GM23248 (cell line): ENCODE measurements around the gene TENM4. TPM values are rescaled to one million over a fixed set of nuclear protein-coding genes. Genes with fewer than 3 reads are reported as not detected.

Source experiments
- DNase-seq: peaks from one replicate; pipeline ENCODE4 v3.0.0-alpha.2; 2015
- H2AFZ ChIP-seq: fragments of 200-600 bp; sonication (generic); 2 replicates; pipeline ENCODE4 v1.6.1; 2016; ENCODE audit warnings: antibody characterized with exemption
- H3F3A ChIP-seq: fragments of 200-600 bp; sonication (generic); 2 replicates; pipeline ENCODE4 v1.6.1; 2016; ENCODE audit warnings: mild to moderate bottlenecking, antibody characterized with exemption, mixed run types; ENCODE audit not compliant: insufficient read depth
- H3K27ac ChIP-seq: fragments of 200-600 bp; sonication (generic); 2 replicates; pipeline ENCODE4 v1.5.1; 2016; ENCODE audit warnings: mild to moderate bottlenecking
- H3K27me3 ChIP-seq: fragments of 200-600 bp; sonication (generic); replicated peaks from 2 replicates; pipeline ENCODE4 v1.6.1; 2016; ENCODE audit warnings: mild to moderate bottlenecking; ENCODE audit not compliant: insufficient read depth
- H3K36me3 ChIP-seq: fragments of 200-600 bp; sonication (generic); 2 replicates; pipeline ENCODE4 v1.6.1; 2016; ENCODE audit warnings: low read depth, mild to moderate bottlenecking
- H3K4me1 ChIP-seq: fragments of 200-600 bp; sonication (generic); 2 replicates; pipeline ENCODE4 v1.6.1; 2016; ENCODE audit warnings: mild to moderate bottlenecking; ENCODE audit not compliant: insufficient read depth
- H3K4me2 ChIP-seq: fragments of 200-600 bp; sonication (generic); one replicate; pipeline ENCODE4 v1.6.1; 2016; ENCODE audit warnings: mild to moderate bottlenecking; ENCODE audit not compliant: unreplicated experiment
- H3K4me3 ChIP-seq: fragments of 200-600 bp; sonication (generic); 2 replicates; pipeline ENCODE4 v1.5.1; 2016; ENCODE audit warnings: mild to moderate bottlenecking
- H3K79me2 ChIP-seq: fragments of 200-600 bp; sonication (generic); 2 replicates; pipeline ENCODE4 v1.6.1; 2016; ENCODE audit warnings: mild to moderate bottlenecking; ENCODE audit not compliant: insufficient read depth
- H3K9ac ChIP-seq: fragments of 200-600 bp; sonication (generic); 2 replicates; pipeline ENCODE4 v1.6.1; 2016; ENCODE audit warnings: mild to moderate bottlenecking
- H3K9me2 ChIP-seq: fragments of 200-600 bp; sonication (generic); 2 replicates; pipeline ENCODE4 v1.6.1; 2016; ENCODE audit warnings: mixed run types, mild to moderate bottlenecking, moderate library complexity; ENCODE audit not compliant: insufficient read depth
- H3K9me3 ChIP-seq: fragments of 200-600 bp; sonication (generic); one replicate; pipeline ENCODE4 v1.6.1; 2017; ENCODE audit warnings: low read depth
- H4K20me1 ChIP-seq: fragments of 200-600 bp; sonication (generic); 2 replicates; pipeline ENCODE4 v1.6.0; 2016; ENCODE audit not compliant: insufficient read depth
- EZH2 ChIP-seq: fragments of 200-600 bp; sonication (generic); IDR thresholded peaks from 2 replicates; pipeline ENCODE4 v1.6.1; 2018; ENCODE audit warnings: antibody characterized with exemption, mild to moderate bottlenecking; ENCODE audit not compliant: insufficient read depth, poor library complexity, severe bottlenecking
- EZH2phosphoT487 ChIP-seq: fragments of 200-600 bp; sonication (generic); IDR thresholded peaks from 2 replicates; pipeline ENCODE4 v1.6.1; 2018; ENCODE audit warnings: antibody characterized with exemption, moderate library complexity, mild to moderate bottlenecking, low read depth; ENCODE audit not compliant: insufficient read depth
- WGBS, 2 experiments: methylation state at CpG; one replicate each; pipeline ENCODE4 v1.1.6; 2015 to 2017; ENCODE audit warnings: low lambda C conversion rate in 2 of 2, low coverage in 1 of 2; ENCODE audit errors: missing lambda C conversion rate in 2 of 2; 5-methylcytosine and 5-hydroxymethylcytosine counted together
- in situ Hi-C: fragments of 300-500 bp; cut with MboI; formaldehyde crosslinking; loops from 2 replicates; pipeline ENCODE4 v1.15.0; 2020
- polyA plus RNA-seq: library from polyadenylated mRNA; unstranded; fragments of >200 nt; fragmentation: Nextera tagmentation; extraction: Ambion mirVana; gene quantifications from 2 replicates; pipeline ENCODE4 v1.2.1, GENCODE V29; 2016
- total RNA-seq: library from RNA; depleted of rRNA; stranded (reverse); fragments of >200 nt; shearing (Covaris generic); gene quantifications from 2 replicates; pipeline ENCODE4 v1.2.3, GENCODE V29; 2014

The TENM4 gene
- total and polyA plus RNA-seq, 2 experiments from 2014 or later: 0.11 to 0.48 TPM

DNA sequence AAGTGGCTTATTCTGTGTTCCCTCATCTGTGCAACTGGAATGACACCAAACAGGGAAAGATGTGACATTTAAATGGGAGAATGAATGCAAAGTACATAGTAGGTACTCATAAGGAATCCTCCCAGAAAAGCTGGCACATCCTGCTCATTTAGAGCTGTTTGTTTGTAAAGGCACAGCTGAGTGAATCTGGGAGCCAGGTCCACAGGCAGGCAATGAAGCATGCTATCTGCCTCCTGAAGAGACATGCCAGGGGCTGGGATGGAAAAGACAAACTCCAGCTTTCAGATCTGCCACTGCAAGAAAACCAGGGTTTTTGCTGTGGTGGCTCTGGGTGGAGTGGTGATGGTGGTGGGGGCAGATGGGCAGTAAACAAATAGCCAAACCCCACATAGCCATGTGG lies 150.1 kb downstream of the TENM4 start:
- Histone ChIP-seq H3K4me2 (no peak overlapping the region), H3K9me3 (no peaks in the 10 kb centered on the region), H2AFZ (no peak overlapping the region), H4K20me1 (no peaks in the 10 kb centered on the region), H3F3A (no peaks in the 10 kb centered on the region), H3K4me3 (no peak overlapping the region), H3K79me2 (no peaks in the 10 kb centered on the region), H3K27ac (no peak overlapping the region), H3K9me2 (no peaks in the 10 kb centered on the region), H3K36me3 (no peaks in the 10 kb centered on the region), H3K27me3 (no peaks in the 10 kb centered on the region), H3K4me1 (no peaks in the 10 kb centered on the region), H3K9ac (no peak overlapping the region)
- in situ Hi-C loops: no loop called here
- DNase-seq: no peak
- TF ChIP-seq EZH2 (no peak), EZH2phosphoT487 (no peak)

DNA sequence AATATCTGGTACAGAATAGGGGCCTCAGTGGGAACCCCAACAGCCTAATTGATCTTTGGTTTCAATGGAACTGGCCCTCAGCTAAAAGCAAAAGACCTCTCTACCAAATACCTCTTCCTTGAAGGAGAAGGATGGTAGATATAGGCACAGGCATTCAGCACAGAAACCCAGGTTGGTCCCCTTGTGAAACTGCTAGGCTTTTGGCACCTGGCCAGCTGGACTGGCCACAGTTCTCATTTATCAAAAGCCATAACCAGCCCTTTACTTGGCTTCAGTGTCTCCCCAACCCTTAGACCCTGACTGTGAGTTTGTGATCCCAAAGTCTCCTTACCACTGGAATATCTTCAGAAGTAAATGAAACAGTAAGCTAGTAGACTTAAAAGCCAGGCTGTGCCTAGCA lies 152.9 kb downstream of the TENM4 start:
- TF ChIP-seq EZH2phosphoT487: no peak
- no peak for TF ChIP-seq EZH2
- no peak for DNase-seq
- Histone ChIP-seq H3K4me1 (no peaks in the 10 kb centered on the region), H3F3A (no peaks in the 10 kb centered on the region), H3K4me2 (no peak overlapping the region), H3K9me3 (no peaks in the 10 kb centered on the region), H3K9ac (no peak overlapping the region), H3K27ac (no peak overlapping the region), H3K36me3 (no peaks in the 10 kb centered on the region), H3K27me3 (no peaks in the 10 kb centered on the region), H3K9me2 (no peaks in the 10 kb centered on the region), H3K4me3 (no peak overlapping the region), H4K20me1 (no peaks in the 10 kb centered on the region), H3K79me2 (no peaks in the 10 kb centered on the region), H2AFZ (no peak overlapping the region)
- in situ Hi-C loops: no loop called here

DNA sequence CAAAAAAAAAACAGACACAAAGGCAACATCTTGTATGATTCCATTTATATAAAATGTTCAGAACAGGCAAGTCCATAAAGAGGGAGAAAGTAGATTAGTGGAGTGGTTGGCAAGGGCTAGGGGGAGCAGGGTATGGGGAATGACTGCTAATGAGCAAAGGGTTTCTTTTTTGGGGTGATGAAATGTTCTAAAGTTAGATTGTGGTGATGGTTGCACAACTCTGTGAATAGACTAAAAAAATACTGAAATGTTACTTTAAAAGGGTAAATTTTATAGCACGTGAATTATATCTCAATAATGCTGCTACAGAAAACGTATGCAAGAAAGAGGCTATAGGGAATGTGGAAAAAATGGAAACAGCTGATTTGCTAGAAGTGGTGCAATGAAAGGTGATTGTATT lies 155.1 kb downstream of the TENM4 start:
- no peak for TF ChIP-seq EZH2phosphoT487
- TF ChIP-seq EZH2: no peak
- WGBS, 2 experiments: 7% methylated on average over 2 of the region's 2 CpGs
- no peaks in the 10 kb centered on the region for H3K36me3 ChIP-seq
- no peak overlapping the region for H3K27ac ChIP-seq
- no peak overlapping the region for H2AFZ ChIP-seq
- no peaks in the 10 kb centered on the region for H3K9me2 ChIP-seq
- H3K9ac ChIP-seq: no peak overlapping the region
- H3K27me3 ChIP-seq: no peaks in the 10 kb centered on the region
- H3K4me3 ChIP-seq: no peak overlapping the region
- no peak for DNase-seq
- no peaks in the 10 kb centered on the region for H4K20me1 ChIP-seq
- in situ Hi-C loops: no loop called here
- H3K79me2 ChIP-seq: no peaks in the 10 kb centered on the region
- H3K4me2 ChIP-seq: no peak overlapping the region
- H3K9me3 ChIP-seq: no peaks in the 10 kb centered on the region
- H3K4me1 ChIP-seq: no peaks in the 10 kb centered on the region
- no peaks in the 10 kb centered on the region for H3F3A ChIP-seq

DNA sequence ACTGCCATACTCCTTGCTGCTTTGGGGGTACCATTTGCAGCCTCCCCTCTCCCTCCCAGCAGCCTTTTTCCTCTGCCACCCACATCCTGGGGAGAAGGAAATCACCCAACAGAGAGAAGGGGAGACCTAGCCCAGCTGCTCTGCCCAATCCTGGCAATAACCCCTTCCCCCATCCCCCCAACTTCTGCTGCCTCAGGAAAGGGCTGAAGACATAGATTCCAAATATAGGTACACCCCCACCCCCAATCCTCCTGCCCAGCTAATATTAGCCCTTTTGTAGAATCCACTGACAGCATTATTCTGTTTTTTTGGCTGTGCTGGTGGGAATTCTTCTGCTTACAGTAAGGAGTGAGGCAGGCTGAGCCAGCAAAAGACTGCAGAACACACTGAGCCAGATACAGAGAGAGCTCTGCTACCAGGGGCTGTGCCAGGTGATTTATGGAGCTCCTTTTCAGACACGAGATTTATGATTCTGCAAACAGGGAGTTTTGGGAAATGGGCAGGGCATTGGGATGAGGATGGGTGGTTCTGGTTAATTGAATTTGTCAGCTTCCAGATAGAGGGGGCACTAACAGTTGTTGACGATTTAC lies 164.0 kb downstream of the TENM4 start:
- 0 out of 2 replicates have a peak, but pooled peaks cover 3% of the 10 kb centered on the region for H3K4me1 ChIP-seq
- H3K79me2 ChIP-seq: no peaks in the 10 kb centered on the region
- no peak overlapping the region for H2AFZ ChIP-seq
- 0 out of 2 replicates have a peak, but pooled peaks cover 5% of the 10 kb centered on the region for H3F3A ChIP-seq
- TF ChIP-seq EZH2phosphoT487: no peak
- TF ChIP-seq EZH2: no peak
- no peaks in the 10 kb centered on the region for H3K36me3 ChIP-seq
- H3K4me3 ChIP-seq: no peak overlapping the region
- no peak overlapping the region for H3K4me2 ChIP-seq
- no peaks in the 10 kb centered on the region for H3K9me2 ChIP-seq
- no peaks in the 10 kb centered on the region for H3K9me3 ChIP-seq
- in situ Hi-C loops: no loop called here
- DNase-seq: no peak
- no peak overlapping the region for H3K9ac ChIP-seq
- no peak overlapping the region for H3K27ac ChIP-seq
- H3K27me3 ChIP-seq: 0 out of 2 replicates have a peak, but pooled peaks cover 8% of the 10 kb centered on the region
- WGBS, 2 experiments: 35 to 50% methylated on average over 2 of the region's 2 CpGs
- no peaks in the 10 kb centered on the region for H4K20me1 ChIP-seq
